Panc1 (cell line): ENCODE measurements around the gene TMEM117. TPM values are rescaled to one million over a fixed set of nuclear protein-coding genes. Genes with fewer than 3 reads are reported as not detected.

ENCODE experiments used
- ATAC-seq: fragments of 200-7000 bp; cut with Tn5 transposase; 2 replicates; pipeline ENCODE4 v1.9.1; 2020; ENCODE audit warnings: mild to moderate bottlenecking, moderate library complexity
- BruUV-seq: library from RNA; stranded (reverse); fragments of 400-500 nt; replicated peaks from 2 replicates; lab custom pipeline; 2021; lab: Mats Ljungman, UMichigan
- CTCF ChIA-PET: fragments of 300-600 bp; sonication (Branson Sonifier 250); formaldehyde crosslinking; loops from one replicate; lab custom pipeline; 2022; ENCODE audit warnings: antibody characterized with exemption; lab: Charles Lee
- POLR2A ChIA-PET: fragments of 300-600 bp; sonication (Branson Sonifier 250); formaldehyde crosslinking; loops from one replicate; lab custom pipeline; 2022; ENCODE audit warnings: antibody characterized with exemption; lab: Charles Lee
- DNase-seq: peaks from one replicate; pipeline ENCODE4 v3.0.0-alpha.2; 2010; ENCODE audit warnings: low read depth, low spot score
- H3K27ac ChIP-seq: 2 replicates; pipeline ENCODE4 v1.5.1; 2011; ENCODE audit warnings: mild to moderate bottlenecking, low read length, inconsistent platforms
- H3K27me3 ChIP-seq: fragments of 200-500 bp; sonication (Bioruptor generic); 2 replicates; pipeline ENCODE4 v1.6.0; 2014; ENCODE audit warnings: low read length, inconsistent platforms; ENCODE audit not compliant: control insufficient read depth, insufficient read depth
- H3K36me3 ChIP-seq: fragments of 200-500 bp; sonication (Bioruptor generic); 2 replicates; pipeline ENCODE4 v1.5.1; 2014; ENCODE audit warnings: inconsistent platforms, mild to moderate bottlenecking, low read length, moderate library complexity; ENCODE audit not compliant: control insufficient read depth, insufficient read depth
- H3K4me1 ChIP-seq: 2 replicates; pipeline ENCODE4 v1.5.1; 2011; ENCODE audit warnings: inconsistent platforms, mild to moderate bottlenecking, low read length, moderate library complexity; ENCODE audit not compliant: control insufficient read depth, insufficient read depth
- H3K4me3 ChIP-seq, 2 experiments: 2 replicates each; pipeline ENCODE4 v1.5.1; 2011 to 2012; ENCODE audit warnings: low read depth in 2 of 2, low read length in 2 of 2, mild to moderate bottlenecking in 2 of 2, inconsistent platforms in 1 of 2, moderate library complexity in 1 of 2
- H3K9me3 ChIP-seq: fragments of 200-500 bp; sonication (Bioruptor generic); 2 replicates; pipeline ENCODE4 v1.5.1; 2014; ENCODE audit warnings: low read depth, mild to moderate bottlenecking, inconsistent platforms, low read length, moderate library complexity; ENCODE audit not compliant: control insufficient read depth, insufficient read depth
- POLR2AphosphoS5 ChIP-seq: IDR thresholded peaks from 2 replicates; pipeline ENCODE4 v1.6.1; 2012; ENCODE audit warnings: mild to moderate bottlenecking, low read depth, low read length, moderate library complexity
- REST ChIP-seq, 2 experiments: IDR thresholded peaks; 2 replicates each; pipeline ENCODE4 v1.6.1; 2011 to 2012; ENCODE audit warnings: low read depth in 2 of 2, control low read depth in 1 of 2, low read length in 1 of 2, mild to moderate bottlenecking in 1 of 2, moderate library complexity in 1 of 2; ENCODE audit not compliant: insufficient read depth in 1 of 2
- SIN3A ChIP-seq: IDR thresholded peaks from 2 replicates; pipeline ENCODE4 v1.6.1; 2012; ENCODE audit warnings: low read depth, mild to moderate bottlenecking, low read length, moderate library complexity, borderline replicate concordance; ENCODE audit not compliant: insufficient read depth
- TCF7L2 ChIP-seq: IDR thresholded peaks from 2 replicates; pipeline ENCODE4 v1.6.1; 2011; ENCODE audit warnings: mild to moderate bottlenecking, low read depth, low read length, inconsistent platforms
- in situ Hi-C: cut with HindIII; loops from 2 replicates; pipeline ENCODE4 v1.10.0; 2016; ENCODE audit warnings: low sequenced_read_pairs, low pct_unique_long_range_greater_than_20kb
- intact Hi-C: fragments of 100-400 bp; cut with micrococcal nuclease; formaldehyde crosslinking; loops from one replicate; pipeline ENCODE4 v1.10.0; 2022; ENCODE audit not compliant: unreplicated experiment
- total RNA-seq: library from RNA; stranded (reverse); gene quantifications from one replicate; pipeline ENCODE4 v1.2.1, GENCODE V29; 2021; ENCODE audit not compliant: unreplicated experiment
- TF ChIP-seq, protein P1 (sequence below): fragments of 450-650 bp; IDR thresholded peaks from 2 replicates; pipeline ENCODE4 v1.5.1; 2017; ENCODE audit warnings: mild to moderate bottlenecking

Gene TMEM117
- total RNA-seq, 1 experiment from 2014 or later: 5.5 TPM

DNA sequence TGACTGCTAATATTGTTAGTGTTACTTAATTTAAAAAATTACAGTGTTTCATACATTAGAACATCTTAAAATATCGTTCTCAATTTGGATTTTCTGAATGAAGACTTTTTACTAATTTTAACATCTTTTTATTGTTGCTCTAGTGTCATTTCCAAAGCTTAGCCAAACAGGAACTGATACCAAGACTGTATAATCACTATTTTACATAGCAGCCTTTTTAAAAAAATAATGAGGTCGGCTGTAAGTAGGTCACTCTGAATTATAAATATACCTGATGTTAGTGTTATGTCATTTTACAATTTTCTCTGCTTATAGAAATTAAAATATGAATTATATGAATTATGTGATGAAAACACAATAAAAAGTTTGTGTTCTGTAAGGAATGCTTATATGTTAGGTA, 321.5 kb downstream of the TMEM117 start:
- no peak overlapping the region for H3K27ac ChIP-seq
- ATAC-seq (no peak), DNase-seq (no peak)
- no peaks in the 10 kb centered on the region for H3K27me3 ChIP-seq
- no peak overlapping the region for H3K4me3 ChIP-seq
- BruUV-seq: no TSS peak
- ChIA-PET CTCF (no interaction called here), POLR2A (no interaction called here)
- intact Hi-C loops (no loop called here), in situ Hi-C loops (no loop called here)
- H3K36me3 ChIP-seq: no peaks in the 10 kb centered on the region
- no peaks in the 10 kb centered on the region for H3K4me1 ChIP-seq
- TF ChIP-seq SIN3A (no peak), REST (IDR thresholded peaks at IDR 0.05; ENCODE audit: insufficient read depth in 1 of 2, low read depth in 2 of 2, low read length in 1 of 2) (no peak)
- TF ChIP-seq, protein P1, sequence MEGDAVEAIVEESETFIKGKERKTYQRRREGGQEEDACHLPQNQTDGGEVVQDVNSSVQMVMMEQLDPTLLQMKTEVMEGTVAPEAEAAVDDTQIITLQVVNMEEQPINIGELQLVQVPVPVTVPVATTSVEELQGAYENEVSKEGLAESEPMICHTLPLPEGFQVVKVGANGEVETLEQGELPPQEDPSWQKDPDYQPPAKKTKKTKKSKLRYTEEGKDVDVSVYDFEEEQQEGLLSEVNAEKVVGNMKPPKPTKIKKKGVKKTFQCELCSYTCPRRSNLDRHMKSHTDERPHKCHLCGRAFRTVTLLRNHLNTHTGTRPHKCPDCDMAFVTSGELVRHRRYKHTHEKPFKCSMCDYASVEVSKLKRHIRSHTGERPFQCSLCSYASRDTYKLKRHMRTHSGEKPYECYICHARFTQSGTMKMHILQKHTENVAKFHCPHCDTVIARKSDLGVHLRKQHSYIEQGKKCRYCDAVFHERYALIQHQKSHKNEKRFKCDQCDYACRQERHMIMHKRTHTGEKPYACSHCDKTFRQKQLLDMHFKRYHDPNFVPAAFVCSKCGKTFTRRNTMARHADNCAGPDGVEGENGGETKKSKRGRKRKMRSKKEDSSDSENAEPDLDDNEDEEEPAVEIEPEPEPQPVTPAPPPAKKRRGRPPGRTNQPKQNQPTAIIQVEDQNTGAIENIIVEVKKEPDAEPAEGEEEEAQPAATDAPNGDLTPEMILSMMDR: no peak
- no peaks in the 10 kb centered on the region for H3K9me3 ChIP-seq

- TF ChIP-seq POLR2AphosphoS5: no peak
- TF ChIP-seq TCF7L2: no peak
- TF ChIP-seq SIN3A: no peak
- TF ChIP-seq, protein P1: no peak
- TF ChIP-seq REST (IDR thresholded peaks at IDR 0.05; ENCODE audit: insufficient read depth in 1 of 2, low read depth in 2 of 2, low read length in 1 of 2): no peak
- intact Hi-C loops (no loop called here), in situ Hi-C loops (no loop called here)
- Histone ChIP-seq H3K9me3 (no peaks in the 10 kb centered on the region), H3K4me3 (no peak overlapping the region), H3K27ac (no peak overlapping the region), H3K4me1 (no peaks in the 10 kb centered on the region), H3K36me3 (no peaks in the 10 kb centered on the region), H3K27me3 (no peaks in the 10 kb centered on the region)
- CTCF ChIA-PET: no interaction called here
- ATAC-seq (no peak), DNase-seq (no peak)
- POLR2A ChIA-PET: no interaction called here
- no TSS peak for BruUV-seq
Observed at GRCh38 chr12:44158746-44159145, 322.9 kb downstream of the TMEM117 start.
